ENCODE results near the gene MMD2.

DNA sequence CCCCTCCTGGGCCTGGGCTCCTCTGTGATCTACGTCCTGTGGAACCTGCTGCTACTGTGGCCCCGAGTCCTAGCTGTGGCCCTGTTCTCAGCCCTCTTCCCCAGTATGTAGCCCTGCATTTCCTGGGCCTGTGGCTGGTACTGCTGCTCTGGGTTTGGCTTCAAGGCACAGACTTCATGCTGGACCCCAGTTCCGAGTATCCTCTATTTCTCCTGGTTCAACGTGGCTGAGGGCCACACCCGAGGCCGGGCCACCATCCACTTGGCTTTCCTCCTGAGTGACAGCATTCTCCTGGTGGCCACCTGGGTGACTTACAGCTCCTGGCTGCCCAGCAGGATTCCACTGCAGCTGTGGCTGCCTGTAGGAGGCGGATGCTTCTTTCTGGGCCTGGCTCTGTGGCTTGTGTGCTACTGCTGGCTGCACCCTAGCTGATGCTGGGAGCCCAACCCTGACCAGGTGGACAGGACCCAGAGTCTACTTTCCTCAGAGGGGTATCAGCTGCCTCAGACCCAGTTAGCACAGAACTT lies 37.8 kb upstream of the MMD2 start:
- TF ChIP-seq POLR2A (IDR thresholded peaks at IDR 0.05; ENCODE audit: low read depth, low read length) (no peak), POLR2AphosphoS5 (IDR thresholded peaks at IDR 0.05; ENCODE audit: low read depth, low read length) (no peak), TAF1 (IDR thresholded peaks at IDR 0.05; ENCODE audit: borderline replicate concordance, low read depth, low read length) (no peak)

All from GM12892 (cell line).